Measurements from ENCODE around the gene LRRC1.

GRCh38 chr6:53813096-53813495 lies 18.3 kb downstream of the LRRC1 start:
- TF ChIP-seq EZH2 (IDR thresholded peaks at IDR 0.05; ENCODE audit: borderline replicate concordance, low read depth, low read length, severe bottlenecking) = no peak
- TF ChIP-seq, protein P1, sequence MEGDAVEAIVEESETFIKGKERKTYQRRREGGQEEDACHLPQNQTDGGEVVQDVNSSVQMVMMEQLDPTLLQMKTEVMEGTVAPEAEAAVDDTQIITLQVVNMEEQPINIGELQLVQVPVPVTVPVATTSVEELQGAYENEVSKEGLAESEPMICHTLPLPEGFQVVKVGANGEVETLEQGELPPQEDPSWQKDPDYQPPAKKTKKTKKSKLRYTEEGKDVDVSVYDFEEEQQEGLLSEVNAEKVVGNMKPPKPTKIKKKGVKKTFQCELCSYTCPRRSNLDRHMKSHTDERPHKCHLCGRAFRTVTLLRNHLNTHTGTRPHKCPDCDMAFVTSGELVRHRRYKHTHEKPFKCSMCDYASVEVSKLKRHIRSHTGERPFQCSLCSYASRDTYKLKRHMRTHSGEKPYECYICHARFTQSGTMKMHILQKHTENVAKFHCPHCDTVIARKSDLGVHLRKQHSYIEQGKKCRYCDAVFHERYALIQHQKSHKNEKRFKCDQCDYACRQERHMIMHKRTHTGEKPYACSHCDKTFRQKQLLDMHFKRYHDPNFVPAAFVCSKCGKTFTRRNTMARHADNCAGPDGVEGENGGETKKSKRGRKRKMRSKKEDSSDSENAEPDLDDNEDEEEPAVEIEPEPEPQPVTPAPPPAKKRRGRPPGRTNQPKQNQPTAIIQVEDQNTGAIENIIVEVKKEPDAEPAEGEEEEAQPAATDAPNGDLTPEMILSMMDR (IDR thresholded peaks at IDR 0.05; ENCODE audit: borderline replicate concordance, extremely low read depth, low read length, poor library complexity, severe bottlenecking) = no peak

Measured in DND-41 (cell line).